ENCODE data around the gene KCNG2.

KCNG2 gene

GRCh38 chr18:79914614-79915160 lies 116.9 kb downstream of the KCNG2 start:
- no peak overlapping the region for H2BK12ac ChIP-seq (ENCODE audit: low read length)
- no peaks in the 10 kb centered on the region for H3K27me3 ChIP-seq (ENCODE audit: control insufficient read depth in 3 of 3, insufficient read depth in 3 of 3, low read depth in 1 of 3, low read length in 3 of 3)
- H3K4me2 ChIP-seq (ENCODE audit: insufficient read depth, low read length, poor library complexity, severe bottlenecking): no peak overlapping the region
- H3K18ac ChIP-seq (ENCODE audit: low read length): no peak overlapping the region
- H4K91ac ChIP-seq (ENCODE audit: low read depth, low read length, poor library complexity): no peak overlapping the region
- no peak overlapping the region for H3K27ac ChIP-seq (replicated peaks; ENCODE audit: low read length)
- peak overlapping the region; percentile 65 for H3K23ac ChIP-seq (ENCODE audit: low read depth, low read length, poor library complexity)
- no peak overlapping the region for H3K4me3 ChIP-seq (ENCODE audit: low read length in 2 of 2)
- peaks cover 4 to 53% of the 10 kb centered on the region in 2 donors for H3K36me3 ChIP-seq (replicated peaks in 1 of 2; ENCODE audit: control insufficient read depth in 2 of 2, insufficient read depth in 2 of 2, low read length in 2 of 2)
- H2AK5ac ChIP-seq (ENCODE audit: low read depth, low read length): peak overlapping the region; percentile 37
- H2BK120ac ChIP-seq (ENCODE audit: low read depth, low read length): no peak overlapping the region
- no peak overlapping the region for H2BK15ac ChIP-seq (ENCODE audit: low read length)
- WGBS, 2 donors (ENCODE audit: extremely low coverage in 2 of 2, insufficient read length in 2 of 2, insufficient replicate concordance in 1 of 2): no CpG with 5 or more reads among the region's 20 CpGs
- no peak overlapping the region for H2AFZ ChIP-seq (ENCODE audit: low read length)
- H4K8ac ChIP-seq (ENCODE audit: low read depth, low read length): no peak overlapping the region
- H3K4ac ChIP-seq (ENCODE audit: low read length): peak overlapping the region; percentile 23
- peaks cover 16 to 22% of the 10 kb centered on the region in 2 donors for H3K9me3 ChIP-seq (replicated peaks in 1 of 2; ENCODE audit: control insufficient read depth in 2 of 2, insufficient read depth in 1 of 2, low read depth in 1 of 2, low read length in 2 of 2)
- H3K14ac ChIP-seq (ENCODE audit: low read length): peak overlapping the region; percentile 21
- H2BK5ac ChIP-seq (ENCODE audit: low read length): no peak overlapping the region
- H3K9ac ChIP-seq (ENCODE audit: low read depth, low read length, poor library complexity): no peak overlapping the region
- no peak for DNase-seq (ENCODE audit: low spot score)
- peaks cover 14% of the 10 kb centered on the region for H3K79me1 ChIP-seq (ENCODE audit: low read depth, low read length)
- peaks cover 0 to 7% of the 10 kb centered on the region in 2 donors for H3K4me1 ChIP-seq (ENCODE audit: control insufficient read depth in 2 of 2, insufficient read depth in 1 of 2, low read depth in 1 of 2, low read length in 2 of 2)

GRCh38 chr18:79915161-79916127 lies 117.7 kb downstream of the KCNG2 start:
- peaks cover 14% of the 10 kb centered on the region for H3K79me1 ChIP-seq (ENCODE audit: low read depth, low read length)
- H3K36me3 ChIP-seq (replicated peaks in 1 of 2; ENCODE audit: control insufficient read depth in 2 of 2, insufficient read depth in 2 of 2, low read length in 2 of 2): peaks cover 4 to 53% of the 10 kb centered on the region in 2 donors
- H3K23ac ChIP-seq (ENCODE audit: low read depth, low read length, poor library complexity): peak overlapping the region; percentile 65
- no peak overlapping the region for H4K91ac ChIP-seq (ENCODE audit: low read depth, low read length, poor library complexity)
- no peak overlapping the region for H3K27ac ChIP-seq (replicated peaks; ENCODE audit: low read length)
- no peak overlapping the region for H3K9ac ChIP-seq (ENCODE audit: low read depth, low read length, poor library complexity)
- peaks cover 16 to 22% of the 10 kb centered on the region in 2 donors for H3K9me3 ChIP-seq (replicated peaks in 1 of 2; ENCODE audit: control insufficient read depth in 2 of 2, insufficient read depth in 1 of 2, low read depth in 1 of 2, low read length in 2 of 2)
- no peak overlapping the region for H3K18ac ChIP-seq (ENCODE audit: low read length)
- DNase-seq (ENCODE audit: low spot score): no peak
- H3K4ac ChIP-seq (ENCODE audit: low read length): no peak overlapping the region
- no peak overlapping the region for H2AK5ac ChIP-seq (ENCODE audit: low read depth, low read length)
- peaks cover 0 to 7% of the 10 kb centered on the region in 2 donors for H3K4me1 ChIP-seq (ENCODE audit: control insufficient read depth in 2 of 2, insufficient read depth in 1 of 2, low read depth in 1 of 2, low read length in 2 of 2)
- peak overlapping the region; percentile 56 for H3K14ac ChIP-seq (ENCODE audit: low read length)
- peak overlapping the region; percentile 6 for H4K8ac ChIP-seq (ENCODE audit: low read depth, low read length)
- no peak overlapping the region for H2AFZ ChIP-seq (ENCODE audit: low read length)
- no peak overlapping the region for H2BK12ac ChIP-seq (ENCODE audit: low read length)
- H3K4me3 ChIP-seq (ENCODE audit: low read length in 2 of 2): peak overlapping the region in 1 of 2 donors; percentile 62
- no peak overlapping the region for H2BK15ac ChIP-seq (ENCODE audit: low read length)
- no CpG with 5 or more reads among the region's 50 CpGs for WGBS, 2 donors (ENCODE audit: extremely low coverage in 2 of 2, insufficient read length in 2 of 2, insufficient replicate concordance in 1 of 2)
- no peak overlapping the region for H3K4me2 ChIP-seq (ENCODE audit: insufficient read depth, low read length, poor library complexity, severe bottlenecking)
- no peaks in the 10 kb centered on the region for H3K27me3 ChIP-seq (ENCODE audit: control insufficient read depth in 3 of 3, insufficient read depth in 3 of 3, low read depth in 1 of 3, low read length in 3 of 3)
- H2BK120ac ChIP-seq (ENCODE audit: low read depth, low read length): no peak overlapping the region
- no peak overlapping the region for H2BK5ac ChIP-seq (ENCODE audit: low read length)

DNA sequence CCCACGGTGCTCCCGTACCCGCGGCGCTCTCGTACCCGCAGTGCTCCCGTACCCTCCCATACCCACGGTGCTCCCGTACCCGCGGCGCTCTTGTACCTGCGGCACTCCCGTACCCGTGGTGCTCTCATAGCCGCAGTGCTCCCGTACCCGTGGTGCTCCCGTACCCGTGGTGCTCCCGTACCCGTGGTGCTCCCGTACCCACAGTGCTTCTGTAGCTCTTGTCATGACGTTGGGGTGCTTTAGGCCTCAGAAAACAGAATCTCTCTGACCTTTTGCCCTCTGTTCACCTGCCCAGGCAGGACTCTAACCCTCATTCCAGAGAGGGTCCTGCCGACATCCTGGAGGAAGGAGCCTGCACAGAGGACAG lies 118.4 kb downstream of the KCNG2 start:
- peaks cover 14% of the 10 kb centered on the region for H3K79me1 ChIP-seq (ENCODE audit: low read depth, low read length)
- H3K27ac ChIP-seq (replicated peaks; ENCODE audit: low read length): no peak overlapping the region
- H2BK120ac ChIP-seq (ENCODE audit: low read depth, low read length): no peak overlapping the region
- no peak overlapping the region for H4K91ac ChIP-seq (ENCODE audit: low read depth, low read length, poor library complexity)
- no peaks in the 10 kb centered on the region for H3K27me3 ChIP-seq (ENCODE audit: control insufficient read depth in 3 of 3, insufficient read depth in 3 of 3, low read depth in 1 of 3, low read length in 3 of 3)
- H3K14ac ChIP-seq (ENCODE audit: low read length): no peak overlapping the region
- H3K9ac ChIP-seq (ENCODE audit: low read depth, low read length, poor library complexity): no peak overlapping the region
- no peak overlapping the region for H2BK5ac ChIP-seq (ENCODE audit: low read length)
- H3K23ac ChIP-seq (ENCODE audit: low read depth, low read length, poor library complexity): no peak overlapping the region
- peak overlapping the region in 1 of 2 donors; percentile 62 for H3K4me3 ChIP-seq (ENCODE audit: low read length in 2 of 2)
- no peak overlapping the region for H3K18ac ChIP-seq (ENCODE audit: low read length)
- WGBS, 2 donors (ENCODE audit: extremely low coverage in 2 of 2, insufficient read length in 2 of 2, insufficient replicate concordance in 1 of 2): no CpG with 5 or more reads among the region's 26 CpGs
- H3K4me1 ChIP-seq (ENCODE audit: control insufficient read depth in 2 of 2, insufficient read depth in 1 of 2, low read depth in 1 of 2, low read length in 2 of 2): peaks cover 0 to 7% of the 10 kb centered on the region in 2 donors
- H3K9me3 ChIP-seq (replicated peaks in 1 of 2; ENCODE audit: control insufficient read depth in 2 of 2, insufficient read depth in 1 of 2, low read depth in 1 of 2, low read length in 2 of 2): peaks cover 16 to 22% of the 10 kb centered on the region in 2 donors
- H3K4ac ChIP-seq (ENCODE audit: low read length): no peak overlapping the region
- H3K36me3 ChIP-seq (replicated peaks in 1 of 2; ENCODE audit: control insufficient read depth in 2 of 2, insufficient read depth in 2 of 2, low read length in 2 of 2): peaks cover 4 to 53% of the 10 kb centered on the region in 2 donors
- H2AK5ac ChIP-seq (ENCODE audit: low read depth, low read length): no peak overlapping the region
- H3K4me2 ChIP-seq (ENCODE audit: insufficient read depth, low read length, poor library complexity, severe bottlenecking): no peak overlapping the region
- no peak overlapping the region for H4K8ac ChIP-seq (ENCODE audit: low read depth, low read length)
- H2BK15ac ChIP-seq (ENCODE audit: low read length): no peak overlapping the region
- H2AFZ ChIP-seq (ENCODE audit: low read length): no peak overlapping the region
- DNase-seq (ENCODE audit: low spot score): no peak
- no peak overlapping the region for H2BK12ac ChIP-seq (ENCODE audit: low read length)

GRCh38 chr18:79916546-79917168 lies 118.9 kb downstream of the KCNG2 start:
- no peak overlapping the region for H3K27ac ChIP-seq (replicated peaks; ENCODE audit: low read length)
- H3K27me3 ChIP-seq (ENCODE audit: control insufficient read depth in 3 of 3, insufficient read depth in 3 of 3, low read depth in 1 of 3, low read length in 3 of 3): no peaks in the 10 kb centered on the region
- no peak overlapping the region for H2AFZ ChIP-seq (ENCODE audit: low read length)
- no peak overlapping the region for H3K4ac ChIP-seq (ENCODE audit: low read length)
- peaks cover 16 to 22% of the 10 kb centered on the region in 2 donors for H3K9me3 ChIP-seq (replicated peaks in 1 of 2; ENCODE audit: control insufficient read depth in 2 of 2, insufficient read depth in 1 of 2, low read depth in 1 of 2, low read length in 2 of 2)
- no peak overlapping the region for H2BK12ac ChIP-seq (ENCODE audit: low read length)
- H2BK5ac ChIP-seq (ENCODE audit: low read length): no peak overlapping the region
- H2AK5ac ChIP-seq (ENCODE audit: low read depth, low read length): no peak overlapping the region
- H3K9ac ChIP-seq (ENCODE audit: low read depth, low read length, poor library complexity): no peak overlapping the region
- H2BK120ac ChIP-seq (ENCODE audit: low read depth, low read length): no peak overlapping the region
- peaks cover 14% of the 10 kb centered on the region for H3K79me1 ChIP-seq (ENCODE audit: low read depth, low read length)
- H3K4me1 ChIP-seq (ENCODE audit: control insufficient read depth in 2 of 2, insufficient read depth in 1 of 2, low read depth in 1 of 2, low read length in 2 of 2): peaks cover 0 to 2% of the 10 kb centered on the region in 2 donors
- H3K14ac ChIP-seq (ENCODE audit: low read length): no peak overlapping the region
- no peak overlapping the region for H2BK15ac ChIP-seq (ENCODE audit: low read length)
- H3K4me2 ChIP-seq (ENCODE audit: insufficient read depth, low read length, poor library complexity, severe bottlenecking): no peak overlapping the region
- no peak overlapping the region for H4K91ac ChIP-seq (ENCODE audit: low read depth, low read length, poor library complexity)
- DNase-seq (ENCODE audit: low spot score): no peak
- no peak overlapping the region for H3K4me3 ChIP-seq (ENCODE audit: low read length in 2 of 2)
- peak overlapping the region; percentile 65 for H4K8ac ChIP-seq (ENCODE audit: low read depth, low read length)
- WGBS, 2 donors (ENCODE audit: extremely low coverage in 2 of 2, insufficient read length in 2 of 2, insufficient replicate concordance in 1 of 2): no CpG with 5 or more reads among the region's 24 CpGs
- H3K23ac ChIP-seq (ENCODE audit: low read depth, low read length, poor library complexity): peak overlapping the region; percentile 43
- H3K18ac ChIP-seq (ENCODE audit: low read length): no peak overlapping the region
- peaks cover 4 to 53% of the 10 kb centered on the region in 2 donors for H3K36me3 ChIP-seq (replicated peaks in 1 of 2; ENCODE audit: control insufficient read depth in 2 of 2, insufficient read depth in 2 of 2, low read length in 2 of 2)

Data from neuronal stem cell (in vitro differentiated cells).